CD4-positive, alpha-beta T cell (primary cell): ENCODE results near the gene SFPQ. TPM values are rescaled to one million over a fixed set of nuclear protein-coding genes. Genes with fewer than 3 reads are reported as not detected.
A peak's percentile ranks its signal among the peaks of the same experiment; 100 is the strongest.

Experiments used
- ATAC-seq: fragments of 200-7000 bp; cut with Tn5 transposase; one replicate; pipeline ENCODE4 v1.10.0; 2022; ENCODE audit warnings: mild to moderate bottlenecking; ENCODE audit not compliant: poor library complexity
- CTCF ChIA-PET: fragments of 350-600 bp; sonication (Branson Sonifier 250); formaldehyde crosslinking; loops from one replicate; lab custom pipeline; 2021; ENCODE audit warnings: antibody characterized with exemption, inconsistent platforms; lab: Charles Lee
- POLR2A ChIA-PET: fragments of 350-600 bp; sonication (Branson Sonifier 250); formaldehyde crosslinking; loops from one replicate; lab custom pipeline; 2021; ENCODE audit warnings: antibody characterized with exemption, inconsistent platforms; lab: Charles Lee
- DNase-seq, 14 experiments: peaks; one replicate each; pipeline ENCODE4 v3.0.0-alpha.2; 2013 to 2020; ENCODE audit warnings: mixed read lengths in 2 of 14
- H3K27ac ChIP-seq, 2 donors: one replicate each; pipeline versions ENCODE4 v1.5.1 to v1.7.0; 2013; ENCODE audit warnings: low read length in 2 of 2, low read depth in 1 of 2, mild to moderate bottlenecking in 1 of 2
- H3K27me3 ChIP-seq, 2 experiments: 1 replicate in 1 of 2; 2 replicates in 1 of 2; pipeline versions ENCODE4 v1.6.1 to v1.7.0; 2013; ENCODE audit warnings: low read length in 2 of 2, control low read depth in 1 of 2, mild to moderate bottlenecking in 1 of 2, moderate library complexity in 1 of 2; ENCODE audit not compliant: insufficient read depth in 2 of 2, control insufficient read depth in 1 of 2
- H3K36me3 ChIP-seq: one replicate; pipeline ENCODE4 v1.6.1; 2013; ENCODE audit warnings: low read length, control low read depth; ENCODE audit not compliant: insufficient read depth
- H3K4me1 ChIP-seq: one replicate; pipeline ENCODE4 v1.6.1; 2013; ENCODE audit warnings: low read length, control low read depth; ENCODE audit not compliant: insufficient read depth
- H3K4me3 ChIP-seq: one replicate; pipeline ENCODE4 v1.5.1; 2013; ENCODE audit warnings: mild to moderate bottlenecking, low read length, moderate library complexity
- H3K9me3 ChIP-seq, 2 experiments: 1 replicate in 1 of 2; 2 replicates in 1 of 2; pipeline versions ENCODE4 v1.6.1 to v1.7.0; 2013; ENCODE audit warnings: low read length in 2 of 2, mild to moderate bottlenecking in 2 of 2, control low read depth in 1 of 2, moderate library complexity in 1 of 2; ENCODE audit not compliant: control insufficient read depth in 1 of 2, insufficient read depth in 1 of 2
- H3K27ac Mint-ChIP-seq: one replicate; pipeline ENCODE4 v1.8.0; 2020; ENCODE audit warnings: mixed read lengths
- H3K27me3 Mint-ChIP-seq: one replicate; pipeline ENCODE4 v1.8.0; 2021; ENCODE audit warnings: mixed read lengths
- H3K36me3 Mint-ChIP-seq: one replicate; pipeline ENCODE4 v1.8.0; 2021; ENCODE audit warnings: low read depth, mixed read lengths
- H3K4me1 Mint-ChIP-seq: one replicate; pipeline ENCODE4 v1.8.0; 2021; ENCODE audit warnings: low read depth, mixed read lengths
- H3K4me3 Mint-ChIP-seq: one replicate; pipeline ENCODE4 v1.8.0; 2020; ENCODE audit warnings: mild to moderate bottlenecking, mixed read lengths
- H3K9me3 Mint-ChIP-seq: one replicate; pipeline ENCODE4 v1.8.0; 2020; ENCODE audit warnings: mixed read lengths
- CTCF ChIP-seq: fragments of 200-600 bp; IDR thresholded peaks from one replicate; pipeline ENCODE4 v1.8.0; 2022; ENCODE audit warnings: antibody characterized with exemption, mild to moderate bottlenecking
- intact Hi-C, 2 experiments: fragments of 100-400 bp; cut with DNase I in 1 of 2; cut with micrococcal nuclease in 1 of 2; formaldehyde crosslinking; loops; one replicate each; pipeline versions ENCODE4 v1.15.1 to v1.9.0; 2023 to 2025; cut with DNase I, micrococcal nuclease
- total RNA-seq, 174 experiments: library from RNA in 2 of 174; stranded (reverse) in 2 of 174; gene quantifications; one replicate each; pipeline ENCODE4 v1.2.3 and lab custom pipeline; 2021 to 2026

SFPQ gene
- total RNA-seq, 2 experiments from 2014 or later = 766 to 767 TPM

DNA sequence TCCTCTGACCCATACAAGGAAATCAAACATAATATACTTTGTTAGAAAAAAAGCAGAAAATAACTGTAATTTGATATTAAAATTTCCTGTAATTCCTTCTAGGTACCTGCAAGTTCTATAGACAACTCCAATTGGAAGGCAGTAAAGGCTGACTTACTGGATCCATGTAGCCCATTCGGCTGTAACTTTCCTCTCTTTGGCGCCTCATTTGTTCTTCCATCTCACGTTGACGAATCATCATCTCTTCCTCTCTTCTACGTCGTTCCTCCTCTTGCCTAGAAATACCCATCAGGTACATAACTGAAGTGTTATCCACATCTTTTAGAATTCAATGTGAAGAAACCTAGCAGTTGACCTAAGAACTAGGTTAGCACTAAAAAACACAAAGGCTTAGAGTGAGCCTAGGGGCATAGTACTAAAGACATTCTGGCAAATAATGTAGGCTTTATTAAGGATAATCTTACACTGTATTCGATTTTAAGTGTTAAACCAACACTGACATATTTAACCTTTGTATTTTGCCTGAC, 5.1 kb downstream of the SFPQ start:
- no peak overlapping the region for H3K4me3 ChIP-seq
- Mint-ChIP-seq H3K4me3 (peak overlapping the region; percentile 92), H3K27ac (peak overlapping the region; percentile 97), H3K36me3 (peaks cover 96% of the 10 kb centered on the region), H3K9me3 (no peaks in the 10 kb centered on the region), H3K27me3 (no peaks in the 10 kb centered on the region), H3K4me1 (peaks cover 91% of the 10 kb centered on the region)
- peaks cover 52% of the 10 kb centered on the region for H3K4me1 ChIP-seq
- no peaks in the 10 kb centered on the region for H3K27me3 ChIP-seq
- no peak for TF ChIP-seq CTCF
- H3K9me3 ChIP-seq = no peaks in the 10 kb centered on the region
- intact Hi-C loops = no loop called here
- DNase-seq = no peak
- CTCF ChIA-PET = no interaction called here
- POLR2A ChIA-PET = interaction anchor here (0.8 to 1.2 kb wide), 3 partner anchors 14 to 80 kb away, joined by 3 to 4 read pairs (median 3); partner anchors contain the start of gene ZMYM4
- no peak for ATAC-seq
- H3K36me3 ChIP-seq = peaks cover 84% of the 10 kb centered on the region
- H3K27ac ChIP-seq = no peak overlapping the region

- H3K4me1 ChIP-seq = peaks cover 52% of the 10 kb centered on the region
- CTCF ChIA-PET = interaction anchor here (1.0 kb wide), 1 partner anchor 16 kb away, joined by 3 read pairs; no protein-coding TSS in a partner anchor
- peak overlapping the region; percentile 97 for H3K27ac Mint-ChIP-seq
Observed at GRCh38 chr1:35186239-35186638, 6.7 kb downstream of the SFPQ start.

GRCh38 chr1:35185200-35185599, 7.7 kb downstream of the SFPQ start:
- intact Hi-C loops = no loop called here
- ATAC-seq (no peak), DNase-seq (no peak)
- Mint-ChIP-seq H3K36me3 (peaks cover 100% of the 10 kb centered on the region), H3K4me3 (peak overlapping the region; percentile 57), H3K27me3 (no peaks in the 10 kb centered on the region), H3K4me1 (peaks cover 100% of the 10 kb centered on the region), H3K9me3 (no peaks in the 10 kb centered on the region), H3K27ac (peak overlapping the region; percentile 97)
- H3K9me3 ChIP-seq = no peaks in the 10 kb centered on the region
- peaks cover 98% of the 10 kb centered on the region for H3K36me3 ChIP-seq
- CTCF ChIA-PET = interaction anchor here (1.0 kb wide), 1 partner anchor 17 kb away, joined by 3 read pairs; no protein-coding TSS in a partner anchor
- H3K27ac ChIP-seq = no peak overlapping the region
- TF ChIP-seq CTCF = no peak
- POLR2A ChIA-PET = interaction anchor here (1.1 kb wide), 1 partner anchor 17 kb away, joined by 7 read pairs; no protein-coding TSS in a partner anchor
- peaks cover 50% of the 10 kb centered on the region for H3K4me1 ChIP-seq
- no peak overlapping the region for H3K4me3 ChIP-seq
- H3K27me3 ChIP-seq = no peaks in the 10 kb centered on the region

More at GRCh38 chr1:35186239-35186638, 6.7 kb downstream of the SFPQ start:
- intact Hi-C loops = no loop called here
- Histone ChIP-seq H3K27me3 (no peaks in the 10 kb centered on the region), H3K9me3 (no peaks in the 10 kb centered on the region), H3K36me3 (peaks cover 98% of the 10 kb centered on the region), H3K4me3 (no peak overlapping the region), H3K27ac (no peak overlapping the region)
- TF ChIP-seq CTCF = no peak
- POLR2A ChIA-PET = interaction anchor here (1.1 kb wide), 1 partner anchor 16 kb away, joined by 7 read pairs; no protein-coding TSS in a partner anchor
- ATAC-seq (no peak), DNase-seq (no peak)
- Mint-ChIP-seq H3K4me3 (peak overlapping the region; percentile 55), H3K9me3 (no peaks in the 10 kb centered on the region), H3K36me3 (peaks cover 100% of the 10 kb centered on the region), H3K4me1 (peaks cover 100% of the 10 kb centered on the region), H3K27me3 (no peaks in the 10 kb centered on the region)
